ENCODE measurements around the gene TBC1D22A.

The TBC1D22A gene

GRCh38 chr22:46957521-46957920, 195.1 kb downstream of the TBC1D22A start:
- Histone ChIP-seq H2AFZ (ENCODE audit: low read length) (no peak overlapping the region), H3K36me3 (replicated peaks; ENCODE audit: insufficient read depth, low read length) (no peaks in the 10 kb centered on the region), H3K27ac (ENCODE audit: low read length) (no peak overlapping the region), H3K4me1 (ENCODE audit: low read length) (no peaks in the 10 kb centered on the region), H3F3A (ENCODE audit: insufficient read depth, low read length) (no peaks in the 10 kb centered on the region), H4K20me1 (ENCODE audit: insufficient read depth, low read length) (no peaks in the 10 kb centered on the region), H3K4me2 (ENCODE audit: low read depth, low read length) (no peak overlapping the region), H3K4me3 (ENCODE audit: low read length) (no peak overlapping the region), H3K27me3 (replicated peaks; ENCODE audit: insufficient read depth, low read length) (no peaks in the 10 kb centered on the region), H3K9ac (ENCODE audit: low read length) (no peak overlapping the region), H3K9me2 (replicated peaks; ENCODE audit: insufficient read depth, low read length) (no peaks in the 10 kb centered on the region), H3K79me2 (ENCODE audit: low read length) (no peaks in the 10 kb centered on the region), H3K9me3 (replicated peaks; ENCODE audit: insufficient read depth, low read length) (no peaks in the 10 kb centered on the region)
- no peak for DNase-seq
- TF ChIP-seq CTCF (IDR thresholded peaks at IDR 0.05; ENCODE audit: low read length) (no peak), EZH2phosphoT487 (IDR thresholded peaks at IDR 0.05; ENCODE audit: low read length) (no peak), EZH2 (optimal IDR thresholded peaks at IDR 0.05; ENCODE audit: low read depth, low read length) (no peak)

- TF ChIP-seq EZH2 (optimal IDR thresholded peaks at IDR 0.05; ENCODE audit: low read depth, low read length) (no peak), CTCF (IDR thresholded peaks at IDR 0.05; ENCODE audit: low read length) (no peak), EZH2phosphoT487 (IDR thresholded peaks at IDR 0.05; ENCODE audit: low read length) (no peak)
- DNase-seq = no peak
- no peaks in the 10 kb centered on the region for H4K20me1 ChIP-seq (ENCODE audit: insufficient read depth, low read length)
Measured at GRCh38 chr22:46958191-46958590, 195.7 kb downstream of the TBC1D22A start.

GRCh38 chr22:46958658-46959057, 196.2 kb downstream of the TBC1D22A start:
- DNase-seq = no peak
- H3K27me3 ChIP-seq (replicated peaks; ENCODE audit: insufficient read depth, low read length) = no peaks in the 10 kb centered on the region
- no peak overlapping the region for H3K27ac ChIP-seq (ENCODE audit: low read length)
- no peaks in the 10 kb centered on the region for H3K79me2 ChIP-seq (ENCODE audit: low read length)
- no peak overlapping the region for H3K9ac ChIP-seq (ENCODE audit: low read length)
- no peak overlapping the region for H3K4me3 ChIP-seq (ENCODE audit: low read length)
- no peaks in the 10 kb centered on the region for H3K36me3 ChIP-seq (replicated peaks; ENCODE audit: insufficient read depth, low read length)
- H4K20me1 ChIP-seq (ENCODE audit: insufficient read depth, low read length) = no peaks in the 10 kb centered on the region
- H3F3A ChIP-seq (ENCODE audit: insufficient read depth, low read length) = no peaks in the 10 kb centered on the region
- TF ChIP-seq EZH2phosphoT487 (IDR thresholded peaks at IDR 0.05; ENCODE audit: low read length) (no peak), CTCF (IDR thresholded peaks at IDR 0.05; ENCODE audit: low read length) (no peak), EZH2 (optimal IDR thresholded peaks at IDR 0.05; ENCODE audit: low read depth, low read length) (no peak)
- no peak overlapping the region for H2AFZ ChIP-seq (ENCODE audit: low read length)
- no peaks in the 10 kb centered on the region for H3K9me3 ChIP-seq (replicated peaks; ENCODE audit: insufficient read depth, low read length)
- H3K9me2 ChIP-seq (replicated peaks; ENCODE audit: insufficient read depth, low read length) = no peaks in the 10 kb centered on the region
- H3K4me1 ChIP-seq (ENCODE audit: low read length) = no peaks in the 10 kb centered on the region
- H3K4me2 ChIP-seq (ENCODE audit: low read depth, low read length) = no peak overlapping the region

More at GRCh38 chr22:46958191-46958590, 195.7 kb downstream of the TBC1D22A start:
- Histone ChIP-seq H3K9me3 (replicated peaks; ENCODE audit: insufficient read depth, low read length) (no peaks in the 10 kb centered on the region), H3K79me2 (ENCODE audit: low read length) (no peaks in the 10 kb centered on the region), H3K27me3 (replicated peaks; ENCODE audit: insufficient read depth, low read length) (no peaks in the 10 kb centered on the region), H3F3A (ENCODE audit: insufficient read depth, low read length) (no peaks in the 10 kb centered on the region), H3K9ac (ENCODE audit: low read length) (no peak overlapping the region), H3K4me3 (ENCODE audit: low read length) (no peak overlapping the region), H3K4me1 (ENCODE audit: low read length) (no peaks in the 10 kb centered on the region), H3K9me2 (replicated peaks; ENCODE audit: insufficient read depth, low read length) (no peaks in the 10 kb centered on the region), H3K4me2 (ENCODE audit: low read depth, low read length) (no peak overlapping the region), H2AFZ (ENCODE audit: low read length) (no peak overlapping the region), H3K36me3 (replicated peaks; ENCODE audit: insufficient read depth, low read length) (no peaks in the 10 kb centered on the region), H3K27ac (ENCODE audit: low read length) (no peak overlapping the region)
